Measurements from ENCODE around the gene AARS1. TPM values are rescaled to one million over a fixed set of nuclear protein-coding genes. Genes with fewer than 3 reads are reported as not detected.

AARS1 gene
- total and polyA plus RNA-seq, 10 of the 15 experiments (the other 5 are each of a cell fraction or from before 2014, with no cell fraction given): 21.5 to 143 (median 96.9) TPM

GRCh38 chr16:70298988-70299938 is 10.0 kb upstream of the AARS1 start, which contains the start of gene DDX19B (continued):
- no peak for TF ChIP-seq CUX1 (IDR thresholded peaks at IDR 0.05; ENCODE audit: insufficient replicate concordance, low read depth, low read length)
- peak; percentile 17; the same call in 1 of the 2 replicates for TF ChIP-seq ATF3 (IDR thresholded peaks at IDR 0.05; ENCODE audit: borderline replicate concordance, extremely low read depth, low read depth, low read length)
- TF ChIP-seq ZNF622 (IDR thresholded peaks at IDR 0.05): no peak
- no peak for TF ChIP-seq RFX5 (IDR thresholded peaks at IDR 0.05; ENCODE audit: low read depth, low read length)
- no peak for TF ChIP-seq ZNF217 (IDR thresholded peaks at IDR 0.05)
- TF ChIP-seq E4F1 (IDR thresholded peaks at IDR 0.05; ENCODE audit: borderline replicate concordance, partially characterized antibody): no peak
- TF ChIP-seq YY1 (IDR thresholded peaks at IDR 0.05; ENCODE audit: low read depth, low read length): 0 out of 2 replicates have a peak, but pooled peaks have one; percentile 43
- no peak for TF ChIP-seq MYB (IDR thresholded peaks at IDR 0.05; ENCODE audit: borderline replicate concordance, low read depth, low read length)
- no peak for TF ChIP-seq E2F8 (IDR thresholded peaks at IDR 0.05; ENCODE audit: low read depth, partially characterized antibody)
- no peak for TF ChIP-seq CEBPB (IDR thresholded peaks at IDR 0.05; ENCODE audit: borderline replicate concordance in 1 of 2, low read depth in 2 of 2, low read length in 2 of 2)
- TF ChIP-seq MEF2A (IDR thresholded peaks at IDR 0.05; ENCODE audit: insufficient read depth, low read depth, low read length): no peak
- TF ChIP-seq KAT2A (conservative IDR thresholded peaks at IDR 0.05; ENCODE audit: control insufficient read depth, low read depth, low read length): no peak
- peak in 1 of 2 experiments; percentile 70; a peak in 1 of 4 replicates for TF ChIP-seq SRF (IDR thresholded peaks at IDR 0.05; ENCODE audit: low read depth in 2 of 2, low read length in 2 of 2)
